Stimulated activated naive B cell treated with anti-CD40 and anti-IgM and Interleukin-4, amounts not matched to agents 10 μg/mL and 1 μg/mL and 100 μg/mL, for 72 hours (primary cell): Measurements from ENCODE around the gene FBXL19.
A peak's percentile ranks its signal among the peaks of the same experiment; 100 is the strongest.

Experiments
- ATAC-seq, 2 donors: fragments of 150-1000 bp; cut with Tn5 transposase; replicated peaks; 2 replicates each; pipeline ENCODE4 v1.10.0; 2021; ENCODE audit warnings: moderate library complexity in 1 of 2
- DNase-seq: peaks from one replicate; pipeline ENCODE4 v3.0.0; 2021
- H3K27ac Mint-ChIP-seq: one replicate; pipeline ENCODE4 v1.8.0; 2022; ENCODE audit warnings: mild to moderate bottlenecking, mixed read lengths
- H3K27me3 Mint-ChIP-seq, 2 donors: one replicate each; pipeline ENCODE4 v1.8.0; 2022; ENCODE audit warnings: mixed read lengths in 2 of 2
- H3K36me3 Mint-ChIP-seq, 2 donors: one replicate each; pipeline ENCODE4 v1.8.0; 2022; ENCODE audit warnings: mixed read lengths in 2 of 2, mild to moderate bottlenecking in 1 of 2
- H3K4me1 Mint-ChIP-seq, 2 donors: one replicate each; pipeline ENCODE4 v1.8.0; 2022; ENCODE audit warnings: mixed read lengths in 2 of 2, mild to moderate bottlenecking in 1 of 2
- H3K4me3 Mint-ChIP-seq, 2 donors: one replicate each; pipeline ENCODE4 v1.8.0; 2022; ENCODE audit warnings: mild to moderate bottlenecking in 2 of 2, mixed read lengths in 2 of 2, moderate library complexity in 1 of 2
- H3K9me3 Mint-ChIP-seq, 2 donors: one replicate each; pipeline ENCODE4 v1.8.0; 2022; ENCODE audit warnings: mixed read lengths in 2 of 2, mild to moderate bottlenecking in 1 of 2

Gene FBXL19

GRCh38 chr16:30901201-30902028 lies 22.0 kb upstream of the FBXL19 start:
- H3K27ac Mint-ChIP-seq = no peak overlapping the region
- H3K4me1 Mint-ChIP-seq = peaks cover 24 to 46% of the 10 kb centered on the region in 2 donors
- DNase-seq (no peak), ATAC-seq (no peak)
- peaks cover 4 to 8% of the 10 kb centered on the region in 2 donors for H3K9me3 Mint-ChIP-seq
- no peaks in the 10 kb centered on the region for H3K27me3 Mint-ChIP-seq
- H3K36me3 Mint-ChIP-seq = peaks cover 4% of the 10 kb centered on the region in 2 donors
- H3K4me3 Mint-ChIP-seq = peak overlapping the region; percentile 66 to 67

GRCh38 chr16:30902029-30902972 lies 21.1 kb upstream of the FBXL19 start:
- Mint-ChIP-seq H3K36me3 (peaks cover 4% of the 10 kb centered on the region in 2 donors), H3K27me3 (no peaks in the 10 kb centered on the region), H3K4me1 (peaks cover 16 to 37% of the 10 kb centered on the region in 2 donors), H3K27ac (peak overlapping the region; percentile 98), H3K9me3 (peaks cover 4 to 8% of the 10 kb centered on the region in 2 donors), H3K4me3 (peak overlapping the region; percentile 90 to 97)
- peak; percentile 51 for DNase-seq
- peak; percentile 80 to 84 for ATAC-seq

- H3K4me1 Mint-ChIP-seq = peaks cover 16 to 30% of the 10 kb centered on the region in 2 donors
- peak overlapping the region; percentile 98 for H3K27ac Mint-ChIP-seq
Observed at GRCh38 chr16:30903002-30903401, 20.4 kb upstream of the FBXL19 start.

GRCh38 chr16:30903596-30903995 lies 19.8 kb upstream of the FBXL19 start:
- DNase-seq (no peak), ATAC-seq (peak in 1 of 2 donors; percentile 11)
- H3K4me3 Mint-ChIP-seq = peak overlapping the region; percentile 9 to 30
- peaks cover 16 to 30% of the 10 kb centered on the region in 2 donors for H3K4me1 Mint-ChIP-seq
- H3K27ac Mint-ChIP-seq = peak overlapping the region; percentile 92
- peaks cover 4 to 8% of the 10 kb centered on the region in 2 donors for H3K9me3 Mint-ChIP-seq
- peaks cover 4% of the 10 kb centered on the region in 2 donors for H3K36me3 Mint-ChIP-seq
- no peaks in the 10 kb centered on the region for H3K27me3 Mint-ChIP-seq

More at GRCh38 chr16:30903002-30903401, 20.4 kb upstream of the FBXL19 start:
- peaks cover 4% of the 10 kb centered on the region in 2 donors for H3K36me3 Mint-ChIP-seq
- peak in 1 of 2 donors; percentile 4 for ATAC-seq
- DNase-seq = no peak
- no peaks in the 10 kb centered on the region for H3K27me3 Mint-ChIP-seq
- H3K4me3 Mint-ChIP-seq = peak overlapping the region; percentile 90 to 97
- H3K9me3 Mint-ChIP-seq = peaks cover 4 to 8% of the 10 kb centered on the region in 2 donors

GRCh38 chr16:30904114-30904780 lies 19.1 kb upstream of the FBXL19 start:
- peaks cover 4% of the 10 kb centered on the region in 2 donors for H3K36me3 Mint-ChIP-seq
- peaks cover 16 to 30% of the 10 kb centered on the region in 2 donors for H3K4me1 Mint-ChIP-seq
- H3K9me3 Mint-ChIP-seq = peaks cover 4 to 8% of the 10 kb centered on the region in 2 donors
- ATAC-seq = no peak
- no peak for DNase-seq
- H3K4me3 Mint-ChIP-seq = no peak overlapping the region
- H3K27ac Mint-ChIP-seq = peak overlapping the region; percentile 51
- peaks cover 0 to 3% of the 10 kb centered on the region in 2 donors for H3K27me3 Mint-ChIP-seq

DNA sequence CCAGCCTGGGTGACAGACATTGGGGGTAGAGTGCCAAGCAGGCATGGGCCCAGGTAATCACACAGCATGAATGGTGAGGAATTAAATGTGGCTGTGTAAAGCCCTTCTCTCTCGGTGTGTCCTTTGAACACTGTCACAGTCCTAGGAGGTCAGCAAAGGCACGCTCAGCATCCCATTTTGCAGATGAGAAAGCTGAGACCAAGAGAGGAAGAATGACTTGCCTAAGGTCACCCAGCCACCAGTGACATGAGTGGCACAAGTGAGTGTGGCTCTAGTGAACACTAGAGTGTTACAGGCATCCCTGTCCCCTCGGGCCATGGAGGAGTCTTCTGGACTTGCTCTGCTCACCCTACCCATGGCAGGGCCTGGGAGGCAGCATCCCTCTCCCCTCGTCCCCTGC lies 16.3 kb upstream of the FBXL19 start:
- Mint-ChIP-seq H3K4me3 (no peak overlapping the region), H3K27me3 (peaks cover 0 to 3% of the 10 kb centered on the region in 2 donors), H3K9me3 (peaks cover 4 to 8% of the 10 kb centered on the region in 2 donors), H3K27ac (no peak overlapping the region), H3K4me1 (peaks cover 12 to 23% of the 10 kb centered on the region in 2 donors), H3K36me3 (peaks cover 4% of the 10 kb centered on the region in 2 donors)
- no peak for ATAC-seq
- no peak for DNase-seq

DNA sequence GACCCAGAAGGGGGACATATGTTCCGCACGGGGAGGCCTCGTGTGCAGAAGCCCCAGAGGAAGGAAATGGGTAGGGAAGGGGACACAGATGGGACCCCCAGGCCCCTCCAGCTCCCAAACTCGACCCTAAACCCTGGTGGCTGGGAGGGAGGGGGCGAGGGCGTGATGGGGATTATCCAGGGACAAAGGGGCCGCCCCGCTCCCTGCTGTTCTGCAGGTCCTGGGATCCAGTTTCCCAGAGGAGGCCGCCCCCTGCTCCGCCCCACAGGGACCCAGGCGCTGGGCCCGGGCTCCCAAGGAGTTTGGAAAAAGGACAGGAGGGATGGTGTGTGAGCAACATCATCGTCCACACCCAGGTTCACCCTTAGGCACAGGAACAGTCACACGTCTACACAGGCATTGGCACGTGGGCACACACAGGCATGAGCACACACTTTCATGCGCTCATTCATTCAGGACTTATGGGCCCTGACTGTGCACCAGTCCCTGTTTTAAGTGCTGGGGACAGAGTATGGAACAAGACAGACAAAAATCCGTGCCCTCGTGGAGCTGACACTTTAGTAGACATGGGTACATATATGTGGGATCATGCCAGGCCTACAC lies 12.8 kb upstream of the FBXL19 start:
- no peak for DNase-seq
- Mint-ChIP-seq H3K27me3 (peaks cover 0 to 3% of the 10 kb centered on the region in 2 donors), H3K27ac (peak overlapping the region; percentile 25), H3K4me1 (peaks cover 4% of the 10 kb centered on the region in 2 donors), H3K4me3 (no peak overlapping the region), H3K36me3 (no peaks in the 10 kb centered on the region), H3K9me3 (no peaks in the 10 kb centered on the region)
- no peak for ATAC-seq

DNA sequence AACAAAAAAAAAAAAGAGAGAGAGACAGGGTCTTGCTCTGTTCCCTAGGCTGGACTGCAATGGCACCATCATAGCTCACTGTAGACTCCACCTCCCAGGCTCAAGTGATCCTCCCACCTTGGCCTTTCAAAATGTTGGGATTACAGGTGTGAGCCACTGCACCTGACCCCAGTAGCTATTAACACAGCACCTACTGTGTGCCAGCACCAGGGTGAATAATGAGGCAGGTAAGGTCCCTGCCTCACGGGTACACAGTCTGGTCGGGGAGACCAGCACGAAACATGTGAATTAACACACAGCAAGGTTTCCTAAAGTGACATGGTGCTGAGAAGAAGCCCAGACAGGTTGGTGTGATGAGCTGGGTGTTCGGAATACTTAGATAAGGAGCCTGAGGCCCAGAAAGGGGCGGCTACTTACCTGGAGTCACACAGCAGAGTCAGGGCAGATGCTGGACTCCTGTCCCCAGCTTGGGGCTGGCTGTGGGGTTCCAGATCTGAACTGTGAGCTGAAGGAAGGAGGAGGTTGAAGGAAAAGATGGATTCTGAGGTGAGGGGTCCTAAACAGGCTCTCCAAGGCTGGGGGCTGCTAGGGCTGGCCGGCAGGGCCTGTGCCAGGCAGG lies 10.5 kb upstream of the FBXL19 start:
- Mint-ChIP-seq H3K27me3 (peaks cover 0 to 3% of the 10 kb centered on the region in 2 donors), H3K36me3 (no peaks in the 10 kb centered on the region), H3K27ac (no peak overlapping the region), H3K4me1 (peaks cover 4% of the 10 kb centered on the region in 2 donors), H3K4me3 (no peak overlapping the region), H3K9me3 (no peaks in the 10 kb centered on the region)
- DNase-seq (no peak), ATAC-seq (no peak)

DNA sequence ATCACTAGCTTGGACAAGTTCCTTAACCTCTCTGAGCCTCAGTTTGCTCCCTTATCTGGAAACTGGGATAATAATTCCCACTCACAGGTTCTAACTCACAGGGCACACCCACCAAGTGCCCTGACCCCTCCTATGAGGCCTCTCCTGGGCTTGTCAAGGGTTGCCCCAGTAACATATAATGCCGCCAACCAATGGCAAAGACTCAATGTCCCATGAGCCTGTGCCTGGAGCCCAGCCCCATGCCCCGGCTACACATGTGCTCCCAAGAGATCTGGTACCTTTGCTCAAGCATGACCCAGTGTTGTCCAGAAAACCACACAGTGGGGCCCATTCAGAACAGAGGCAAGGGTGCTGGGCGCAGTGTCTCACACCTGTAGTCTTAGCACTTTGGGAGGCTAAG lies 8.5 kb upstream of the FBXL19 start:
- ATAC-seq = peak; percentile 41 to 72

DNA sequence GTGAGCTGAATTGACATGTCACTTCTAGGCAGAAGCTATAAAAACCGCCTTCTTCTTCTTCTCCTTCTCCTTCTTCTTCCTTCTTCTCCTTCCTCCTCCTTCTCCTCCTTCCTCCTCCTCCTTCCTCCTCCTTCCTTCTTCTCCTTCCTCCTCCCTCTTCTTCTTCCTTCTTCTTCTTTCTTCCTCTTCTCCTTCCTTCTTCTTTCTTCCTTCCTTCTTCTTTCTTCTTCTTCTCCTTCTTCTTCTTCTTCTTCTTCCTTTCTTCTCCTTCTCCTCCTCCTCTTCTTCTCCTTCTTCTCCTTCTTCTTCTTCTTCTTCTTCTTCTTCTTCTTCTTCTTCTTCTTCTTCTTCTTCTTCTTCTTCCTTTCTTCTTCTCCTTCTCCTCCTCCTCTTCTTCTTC lies 4.8 kb upstream of the FBXL19 start:
- Mint-ChIP-seq H3K36me3 (no peaks in the 10 kb centered on the region), H3K9me3 (no peaks in the 10 kb centered on the region), H3K27ac (peak overlapping the region; percentile 28), H3K4me3 (no peak overlapping the region), H3K4me1 (peaks cover 9 to 21% of the 10 kb centered on the region in 2 donors), H3K27me3 (no peaks in the 10 kb centered on the region)
- no peak for ATAC-seq
- DNase-seq = no peak

More for the DNA sequence above, 8.5 kb upstream of the FBXL19 start:
- Mint-ChIP-seq H3K4me1 (peaks cover 4% of the 10 kb centered on the region in 2 donors), H3K36me3 (no peaks in the 10 kb centered on the region), H3K9me3 (no peaks in the 10 kb centered on the region), H3K27me3 (no peaks in the 10 kb centered on the region), H3K4me3 (no peak overlapping the region), H3K27ac (no peak overlapping the region)
- DNase-seq = no peak

- no peaks in the 10 kb centered on the region for H3K27me3 Mint-ChIP-seq
- H3K27ac Mint-ChIP-seq = peak overlapping the region; percentile 10
- H3K9me3 Mint-ChIP-seq = no peaks in the 10 kb centered on the region
- H3K36me3 Mint-ChIP-seq = peaks cover 0 to 5% of the 10 kb centered on the region in 2 donors
- ATAC-seq (no peak), DNase-seq (no peak)
- H3K4me3 Mint-ChIP-seq = peak overlapping the region; percentile 29 to 39
- peaks cover 16 to 28% of the 10 kb centered on the region in 2 donors for H3K4me1 Mint-ChIP-seq
Observed at GRCh38 chr16:30920891-30921290, 2.5 kb upstream of the FBXL19 start.

DNA sequence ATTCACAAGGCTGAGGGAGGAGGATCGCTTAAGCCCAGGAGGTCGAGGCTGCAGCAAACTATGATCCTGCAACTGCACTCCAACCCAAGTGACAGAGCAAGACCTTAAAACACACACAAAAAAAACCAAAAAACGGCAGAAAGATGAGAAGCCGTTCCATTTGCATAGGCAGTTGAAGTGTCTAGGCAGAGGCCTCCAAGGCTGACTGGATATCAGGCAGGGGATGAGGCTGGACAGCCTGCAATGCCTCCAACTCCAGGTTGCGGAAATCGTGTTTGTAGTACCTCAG lies 2.0 kb upstream of the FBXL19 start:
- peaks cover 21 to 33% of the 10 kb centered on the region in 2 donors for H3K4me1 Mint-ChIP-seq
- peak overlapping the region; percentile 100 for H3K27ac Mint-ChIP-seq
- no peak for ATAC-seq
- H3K4me3 Mint-ChIP-seq = peak overlapping the region; percentile 96 to 99
- H3K36me3 Mint-ChIP-seq = peaks cover 0 to 10% of the 10 kb centered on the region in 2 donors
- no peaks in the 10 kb centered on the region for H3K9me3 Mint-ChIP-seq
- DNase-seq = no peak
- H3K27me3 Mint-ChIP-seq = no peaks in the 10 kb centered on the region

DNA sequence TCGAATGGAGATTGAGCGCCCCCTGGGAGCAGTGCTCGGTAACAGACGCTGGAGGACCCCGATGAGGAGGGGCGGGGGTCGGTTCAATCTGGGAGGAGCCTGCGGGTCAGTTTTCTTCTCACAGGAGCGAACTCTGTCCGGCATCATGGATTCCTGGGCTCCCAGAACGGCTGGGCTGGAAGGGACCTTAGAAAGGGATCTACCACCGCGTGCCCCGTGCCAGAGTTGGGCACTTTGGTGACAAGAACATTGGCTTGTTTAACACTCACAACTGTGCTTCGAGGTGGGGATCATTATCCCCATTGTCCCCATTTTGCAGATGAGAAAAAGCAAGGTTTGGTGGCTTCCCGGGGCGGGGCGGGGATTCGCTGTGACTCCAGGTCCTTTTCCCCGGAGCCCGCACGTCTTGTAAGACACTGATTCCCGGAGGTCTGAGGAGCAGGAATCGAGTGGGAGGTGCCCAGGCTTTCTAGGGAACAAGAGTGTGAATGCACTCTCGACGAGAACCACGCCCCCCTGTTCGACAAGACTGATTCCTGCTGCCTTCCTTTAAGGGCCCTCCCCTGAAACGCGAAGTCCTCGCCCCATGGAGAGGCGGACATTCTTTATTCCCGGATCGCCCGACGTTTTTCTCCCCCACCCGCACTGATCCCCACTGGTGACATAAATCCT lies 1.5 kb upstream of the FBXL19 start:
- Mint-ChIP-seq H3K27ac (peak overlapping the region; percentile 100), H3K4me1 (peaks cover 25 to 38% of the 10 kb centered on the region in 2 donors), H3K27me3 (no peaks in the 10 kb centered on the region), H3K36me3 (peaks cover 3 to 15% of the 10 kb centered on the region in 2 donors), H3K4me3 (peak overlapping the region; percentile 96 to 99), H3K9me3 (no peaks in the 10 kb centered on the region)
- peak; percentile 13 to 17 for ATAC-seq
- DNase-seq = peak; percentile 81
